ENCODE measurements around the gene MYADM. TPM values are rescaled to one million over a fixed set of nuclear protein-coding genes. Genes with fewer than 3 reads are reported as not detected.

Gene MYADM
- total RNA-seq, 2 donors from 2014 or later, result 112 to 157 TPM

DNA sequence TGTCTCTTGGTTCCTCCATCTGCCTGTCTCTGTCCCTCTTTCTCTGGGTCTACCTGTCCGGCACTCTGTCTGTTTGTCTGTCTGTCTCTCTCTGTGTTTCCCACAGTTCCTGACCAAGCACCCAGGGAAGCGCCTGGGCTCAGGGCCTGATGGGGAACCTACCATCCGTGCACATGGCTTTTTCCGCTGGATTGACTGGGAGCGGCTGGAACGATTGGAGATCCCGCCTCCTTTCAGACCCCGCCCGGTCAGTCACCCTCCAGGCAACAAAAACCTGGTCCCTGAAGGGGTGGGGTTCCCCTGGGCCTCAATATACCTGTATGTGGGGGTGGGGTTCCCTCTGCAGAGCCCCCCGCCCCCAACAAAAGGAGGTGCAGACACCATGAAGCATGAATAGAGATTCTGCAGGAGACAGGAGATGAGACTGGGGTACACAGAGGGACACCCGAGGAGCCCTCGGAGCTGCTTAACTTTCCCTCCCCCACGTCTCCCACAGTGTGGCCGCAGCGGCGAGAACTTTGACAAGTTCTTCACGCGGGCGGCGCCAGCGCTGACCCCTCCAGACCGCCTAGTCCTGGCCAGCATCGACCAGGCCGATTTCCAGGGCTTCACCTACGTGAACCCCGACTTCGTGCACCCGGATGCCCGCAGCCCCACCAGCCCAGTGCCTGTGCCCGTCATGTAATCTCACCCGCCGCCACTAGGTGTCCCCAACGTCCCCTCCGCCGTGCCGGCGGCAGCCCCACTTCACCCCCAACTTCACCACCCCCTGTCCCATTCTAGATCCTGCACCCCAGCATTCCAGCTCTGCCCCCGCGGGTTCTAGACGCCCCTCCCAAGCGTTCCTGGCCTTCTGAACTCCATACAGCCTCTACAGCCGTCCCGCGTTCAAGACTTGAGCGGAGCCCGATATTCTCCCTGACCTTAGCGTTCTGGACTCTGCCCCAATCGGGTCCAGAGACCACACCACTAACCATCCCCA is 38.8 kb downstream of the MYADM start:
- Histone ChIP-seq H3K27me3 (ENCODE audit: control insufficient read depth, insufficient read depth, low read length, poor library complexity, severe bottlenecking) (peaks cover 75% of the 10 kb centered on the region), H3K4me3 (ENCODE audit: low read length) (no peak overlapping the region), H3K9ac (ENCODE audit: extremely low read depth, low read length, poor library complexity, severe bottlenecking) (no peak overlapping the region), H3K36me3 (ENCODE audit: control insufficient read depth, insufficient read depth, low read length) (no peaks in the 10 kb centered on the region), H3K4me1 (ENCODE audit: control insufficient read depth, insufficient read depth, low read length) (no peaks in the 10 kb centered on the region), H3K9me3 (ENCODE audit: control insufficient read depth, low read length) (no peaks in the 10 kb centered on the region), H3K27ac (ENCODE audit: low read depth, low read length) (no peak overlapping the region)
- no peak overlapping the region for H3K27ac Mint-ChIP-seq
- H3K4me3 Mint-ChIP-seq, result no peak overlapping the region
- no peaks in the 10 kb centered on the region for H3K36me3 Mint-ChIP-seq (ENCODE audit: low read depth)
- peaks cover 82% of the 10 kb centered on the region for H3K27me3 Mint-ChIP-seq (ENCODE audit: insufficient read depth)
- H3K4me1 Mint-ChIP-seq, result peaks cover 22% of the 10 kb centered on the region
- 17 to 28% methylated on average over 18 to 48 of the region's 48 CpGs for WGBS, 2 experiments (ENCODE audit: insufficient coverage in 1 of 2, insufficient read length in 1 of 2)
- H3K9me3 Mint-ChIP-seq, result no peaks in the 10 kb centered on the region
- DNase-seq, result peak; percentile 86
- TF ChIP-seq, protein P1, sequence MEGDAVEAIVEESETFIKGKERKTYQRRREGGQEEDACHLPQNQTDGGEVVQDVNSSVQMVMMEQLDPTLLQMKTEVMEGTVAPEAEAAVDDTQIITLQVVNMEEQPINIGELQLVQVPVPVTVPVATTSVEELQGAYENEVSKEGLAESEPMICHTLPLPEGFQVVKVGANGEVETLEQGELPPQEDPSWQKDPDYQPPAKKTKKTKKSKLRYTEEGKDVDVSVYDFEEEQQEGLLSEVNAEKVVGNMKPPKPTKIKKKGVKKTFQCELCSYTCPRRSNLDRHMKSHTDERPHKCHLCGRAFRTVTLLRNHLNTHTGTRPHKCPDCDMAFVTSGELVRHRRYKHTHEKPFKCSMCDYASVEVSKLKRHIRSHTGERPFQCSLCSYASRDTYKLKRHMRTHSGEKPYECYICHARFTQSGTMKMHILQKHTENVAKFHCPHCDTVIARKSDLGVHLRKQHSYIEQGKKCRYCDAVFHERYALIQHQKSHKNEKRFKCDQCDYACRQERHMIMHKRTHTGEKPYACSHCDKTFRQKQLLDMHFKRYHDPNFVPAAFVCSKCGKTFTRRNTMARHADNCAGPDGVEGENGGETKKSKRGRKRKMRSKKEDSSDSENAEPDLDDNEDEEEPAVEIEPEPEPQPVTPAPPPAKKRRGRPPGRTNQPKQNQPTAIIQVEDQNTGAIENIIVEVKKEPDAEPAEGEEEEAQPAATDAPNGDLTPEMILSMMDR (conservative IDR thresholded peaks at IDR 0.05), result peak; percentile 88

DNA sequence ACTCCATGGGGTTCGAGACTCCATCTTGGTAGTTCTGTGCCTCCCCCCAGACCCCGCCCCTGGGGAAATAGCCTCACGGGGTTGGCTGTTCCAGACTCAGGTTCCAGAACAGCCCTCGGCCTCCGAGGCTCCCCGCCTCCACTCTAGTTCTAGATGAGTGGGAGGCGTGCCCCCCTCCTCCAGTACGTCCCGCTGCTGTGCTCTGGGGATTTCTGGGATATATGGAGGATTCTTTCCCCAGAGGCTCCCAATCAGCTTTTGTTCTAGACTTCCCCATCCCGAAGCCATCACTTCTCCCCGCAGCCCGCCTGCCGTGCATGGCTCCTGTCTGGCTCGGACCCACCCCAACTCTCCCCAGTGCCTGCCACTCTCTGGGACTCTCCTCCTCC is 39.5 kb downstream of the MYADM start:
- Histone ChIP-seq H3K27me3 (ENCODE audit: control insufficient read depth, insufficient read depth, low read length, poor library complexity, severe bottlenecking) (peaks cover 82% of the 10 kb centered on the region), H3K9ac (ENCODE audit: extremely low read depth, low read length, poor library complexity, severe bottlenecking) (no peak overlapping the region), H3K4me1 (ENCODE audit: control insufficient read depth, insufficient read depth, low read length) (no peaks in the 10 kb centered on the region), H3K27ac (ENCODE audit: low read depth, low read length) (no peak overlapping the region), H3K9me3 (ENCODE audit: control insufficient read depth, low read length) (no peaks in the 10 kb centered on the region), H3K36me3 (ENCODE audit: control insufficient read depth, insufficient read depth, low read length) (no peaks in the 10 kb centered on the region), H3K4me3 (ENCODE audit: low read length) (no peak overlapping the region)
- peaks cover 89% of the 10 kb centered on the region for H3K27me3 Mint-ChIP-seq (ENCODE audit: insufficient read depth)
- no peak overlapping the region for H3K27ac Mint-ChIP-seq
- no peak overlapping the region for H3K4me3 Mint-ChIP-seq
- DNase-seq, result peak; percentile 62
- H3K4me1 Mint-ChIP-seq, result peaks cover 22% of the 10 kb centered on the region
- 36 to 80% methylated on average over 1 to 14 of the region's 14 CpGs for WGBS, 2 experiments (ENCODE audit: insufficient coverage in 1 of 2, insufficient read length in 1 of 2)
- H3K36me3 Mint-ChIP-seq (ENCODE audit: low read depth), result no peaks in the 10 kb centered on the region
- H3K9me3 Mint-ChIP-seq, result no peaks in the 10 kb centered on the region
- TF ChIP-seq, protein P1 (conservative IDR thresholded peaks at IDR 0.05), result no peak

DNA sequence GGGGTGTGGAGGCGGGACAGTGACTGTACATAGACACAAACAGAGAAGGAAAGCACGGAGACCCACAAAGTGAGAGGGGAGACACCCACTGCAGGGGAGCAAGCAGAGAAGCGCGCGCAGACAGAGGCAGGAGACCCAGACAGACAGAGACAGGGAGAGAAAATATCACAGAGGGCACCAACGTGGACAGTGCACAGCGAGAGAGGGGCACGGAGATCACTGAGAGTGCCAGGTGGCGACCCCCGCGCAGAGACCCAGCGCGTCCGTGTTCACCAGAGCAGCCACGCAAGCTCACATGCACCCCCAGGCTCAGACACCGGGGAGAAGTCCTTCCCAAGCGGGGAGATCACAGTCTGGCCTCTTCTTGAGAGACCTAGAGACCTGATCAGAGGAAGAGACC is 40.0 kb downstream of the MYADM start:
- H3K4me1 Mint-ChIP-seq, result peaks cover 22% of the 10 kb centered on the region
- H3K36me3 ChIP-seq (ENCODE audit: control insufficient read depth, insufficient read depth, low read length), result no peaks in the 10 kb centered on the region
- H3K9ac ChIP-seq (ENCODE audit: extremely low read depth, low read length, poor library complexity, severe bottlenecking), result no peak overlapping the region
- no peaks in the 10 kb centered on the region for H3K9me3 ChIP-seq (ENCODE audit: control insufficient read depth, low read length)
- peaks cover 85% of the 10 kb centered on the region for H3K27me3 ChIP-seq (ENCODE audit: control insufficient read depth, insufficient read depth, low read length, poor library complexity, severe bottlenecking)
- no peak overlapping the region for H3K4me3 ChIP-seq (ENCODE audit: low read length)
- peak overlapping the region; percentile 50 for H3K4me3 Mint-ChIP-seq
- 37 to 46% methylated on average over 10 to 17 of the region's 17 CpGs for WGBS, 2 experiments (ENCODE audit: insufficient coverage in 1 of 2, insufficient read length in 1 of 2)
- TF ChIP-seq, protein P1 (conservative IDR thresholded peaks at IDR 0.05), result no peak
- H3K27me3 Mint-ChIP-seq (ENCODE audit: insufficient read depth), result peaks cover 94% of the 10 kb centered on the region
- no peak overlapping the region for H3K27ac ChIP-seq (ENCODE audit: low read depth, low read length)
- no peak overlapping the region for H3K27ac Mint-ChIP-seq
- no peak for DNase-seq
- H3K36me3 Mint-ChIP-seq (ENCODE audit: low read depth), result no peaks in the 10 kb centered on the region
- no peaks in the 10 kb centered on the region for H3K9me3 Mint-ChIP-seq
- H3K4me1 ChIP-seq (ENCODE audit: control insufficient read depth, insufficient read depth, low read length), result no peaks in the 10 kb centered on the region

All from endodermal cell (in vitro differentiated cells).